ENCODE results near the gene PTGFRN.

GRCh38 chr1:116868385-116868784 is 41.3 kb upstream of the PTGFRN start:
- TF ChIP-seq POLR2AphosphoS5 (IDR thresholded peaks at IDR 0.05; ENCODE audit: borderline replicate concordance, low read depth, low read length) (no peak), EZH2 (IDR thresholded peaks at IDR 0.05) (no peak), FOXP2 (optimal IDR thresholded peaks at IDR 0.05; ENCODE audit: control extremely low read depth, extremely low read length, insufficient read depth) (no peak)

Data from SK-N-MC (cell line).